IgD-negative memory B cell (primary cell): ENCODE data around the gene CCDC15. TPM values are rescaled to one million over a fixed set of nuclear protein-coding genes. Genes with fewer than 3 reads are reported as not detected.

Experiments
- H3K27ac Mint-ChIP-seq, 3 donors: one replicate each; pipeline ENCODE4 v1.8.0; 2020 to 2022; ENCODE audit warnings: mild to moderate bottlenecking in 3 of 3, mixed read lengths in 3 of 3, moderate library complexity in 1 of 3
- H3K27me3 Mint-ChIP-seq: one replicate; pipeline ENCODE4 v1.8.0; 2021; ENCODE audit warnings: mixed read lengths
- H3K36me3 Mint-ChIP-seq: one replicate; pipeline ENCODE4 v1.8.0; 2020; ENCODE audit warnings: mild to moderate bottlenecking, mixed read lengths
- H3K4me1 Mint-ChIP-seq, 3 donors: one replicate each; pipeline ENCODE4 v1.8.0; 2020 to 2022; ENCODE audit warnings: mixed read lengths in 3 of 3, mild to moderate bottlenecking in 1 of 3
- H3K4me3 Mint-ChIP-seq, 4 donors: one replicate each; pipeline ENCODE4 v1.8.0; 2020 to 2022; ENCODE audit warnings: mild to moderate bottlenecking in 4 of 4, mixed read lengths in 4 of 4, moderate library complexity in 3 of 4
- H3K9me3 Mint-ChIP-seq, 3 donors: one replicate each; pipeline ENCODE4 v1.8.0; 2020 to 2021; ENCODE audit warnings: mixed read lengths in 3 of 3, mild to moderate bottlenecking in 1 of 3
- polyA plus RNA-seq: library from polyadenylated mRNA; unstranded; fragments of 300-500 nt; fragmentation: Illumina TruSeq; gene quantifications from one replicate; pipeline ENCODE4 v1.2.3, GENCODE V29; 2021

Gene CCDC15, protein sequence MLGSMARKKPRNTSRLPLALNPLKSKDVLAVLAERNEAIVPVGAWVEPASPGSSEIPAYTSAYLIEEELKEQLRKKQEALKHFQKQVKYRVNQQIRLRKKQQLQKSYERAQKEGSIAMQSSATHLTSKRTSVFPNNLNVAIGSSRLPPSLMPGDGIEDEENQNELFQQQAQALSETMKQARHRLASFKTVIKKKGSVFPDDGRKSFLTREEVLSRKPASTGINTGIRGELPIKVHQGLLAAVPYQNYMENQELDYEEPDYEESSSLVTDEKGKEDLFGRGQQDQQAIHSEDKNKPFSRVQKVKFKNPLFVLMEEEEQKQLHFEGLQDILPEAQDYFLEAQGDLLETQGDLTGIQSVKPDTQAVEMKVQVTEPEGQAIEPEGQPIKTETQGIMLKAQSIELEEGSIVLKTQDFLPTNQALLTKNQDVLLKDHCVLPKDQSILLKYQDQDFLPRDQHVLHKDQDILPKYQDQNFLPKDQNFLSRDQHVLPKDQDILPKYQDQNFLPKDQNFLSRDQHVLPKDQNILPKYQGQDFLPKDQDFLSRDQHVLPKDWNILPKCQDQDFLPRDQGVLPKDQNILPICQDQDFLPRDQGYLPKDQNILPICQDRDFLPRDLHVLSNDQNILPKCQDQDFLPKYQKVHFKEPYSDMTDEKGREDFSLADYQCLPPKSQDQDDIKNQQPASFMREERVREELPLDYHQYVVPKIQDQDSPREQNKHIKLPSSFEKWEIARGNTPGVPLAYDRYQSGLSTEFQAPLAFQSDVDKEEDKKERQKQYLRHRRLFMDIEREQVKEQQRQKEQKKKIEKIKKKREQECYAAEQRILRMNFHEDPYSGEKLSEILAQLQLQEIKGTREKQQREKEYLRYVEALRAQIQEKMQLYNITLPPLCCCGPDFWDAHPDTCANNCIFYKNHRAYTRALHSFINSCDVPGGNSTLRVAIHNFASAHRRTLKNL
- polyA plus RNA-seq = 0.79 TPM

DNA sequence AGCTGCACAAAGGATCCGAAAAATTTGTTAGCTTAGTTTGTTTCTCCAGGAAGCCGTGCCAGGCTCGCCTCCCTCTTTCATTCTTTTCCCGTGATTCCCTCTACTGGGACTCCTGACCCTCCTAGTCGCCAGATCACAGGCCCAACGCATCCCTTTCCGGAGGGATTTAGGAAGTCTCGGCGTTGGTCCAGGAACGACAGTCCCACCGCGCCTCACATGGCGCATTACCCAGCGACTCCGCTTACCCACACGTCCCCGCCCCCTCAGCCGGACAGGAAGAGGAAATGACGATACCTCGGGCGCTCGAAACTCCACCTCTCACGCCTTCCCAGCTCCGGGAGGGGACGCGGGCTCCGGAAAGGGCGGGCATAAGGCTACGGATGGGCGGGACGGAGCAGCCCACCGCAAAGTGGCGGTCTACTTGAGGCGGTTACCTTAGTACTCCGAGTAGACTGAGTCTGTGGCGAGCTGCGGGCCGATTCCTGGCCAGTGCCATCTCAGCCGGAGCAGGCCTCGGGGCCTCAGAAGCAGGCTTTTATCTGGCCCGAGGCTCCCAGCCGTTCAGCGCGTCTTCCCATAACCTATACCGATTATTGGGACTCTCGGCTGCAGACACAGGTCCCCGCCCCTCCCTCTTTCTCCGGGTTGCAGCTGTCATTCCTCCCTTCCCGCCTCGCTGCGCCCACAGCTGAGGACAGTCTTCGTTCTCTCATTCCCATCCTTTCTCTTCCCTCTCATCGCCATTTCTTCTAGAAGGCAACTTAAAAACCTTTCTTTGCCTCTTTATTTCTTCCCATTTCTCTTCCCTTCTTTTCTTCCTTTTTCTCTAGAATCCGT is at the start of gene CCDC15:
Gene CCDC15 (plus strand): TSS at position 450 of the 837 bp plus-strand sequence. CDS start 531 bp downstream, outside the sequence.
- peaks cover 0 to 5% (median 0%) of the 10 kb centered on the region in 3 donors for H3K9me3 Mint-ChIP-seq
- H3K36me3 Mint-ChIP-seq = no peaks in the 10 kb centered on the region
- H3K27me3 Mint-ChIP-seq = no peaks in the 10 kb centered on the region
- H3K27ac Mint-ChIP-seq = no peak within 1 kb of the TSS
- H3K4me3 Mint-ChIP-seq = no peak within 1 kb of the TSS
- no peaks in the 10 kb centered on the region for H3K4me1 Mint-ChIP-seq

DNA sequence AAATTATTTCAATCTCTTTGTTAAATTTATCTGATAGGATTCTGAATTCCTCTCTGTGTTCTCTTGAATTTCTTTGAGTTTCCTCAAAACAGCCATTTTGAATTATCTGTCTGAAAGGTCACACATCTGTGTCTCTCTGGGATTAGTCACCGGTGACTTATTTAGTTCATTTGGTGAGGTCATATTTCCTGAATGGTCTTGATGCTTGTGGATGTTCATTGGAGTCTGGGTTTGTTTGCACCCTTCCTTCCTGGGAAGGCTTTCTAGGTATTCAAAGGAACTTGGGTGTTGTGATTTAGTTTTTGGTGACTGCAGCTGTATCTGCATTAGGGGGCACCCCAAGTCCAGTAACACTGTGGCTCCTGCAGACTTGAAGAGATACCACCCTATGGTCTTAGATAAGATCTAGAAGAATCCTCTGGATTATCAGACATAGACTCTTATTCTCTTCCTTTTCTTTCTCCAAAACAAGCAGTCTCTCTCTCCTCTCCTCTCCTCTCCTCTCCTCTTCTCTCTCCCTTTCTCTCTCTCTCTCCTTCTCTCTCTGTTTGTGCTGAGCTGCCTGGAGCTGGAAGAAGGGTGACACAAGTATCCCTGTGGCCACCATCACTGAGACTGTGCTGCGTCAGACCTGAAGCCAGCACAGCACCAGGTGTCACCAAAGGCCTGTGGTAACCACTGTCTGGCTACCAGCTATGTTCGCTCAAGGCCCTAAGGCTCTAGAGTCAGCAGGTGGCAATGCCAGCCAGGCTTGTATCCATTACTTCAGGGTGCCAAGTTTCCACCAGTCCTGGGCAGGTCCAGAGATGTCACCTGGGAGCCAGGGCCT is 38.2 kb upstream of the CCDC15 start:
- Mint-ChIP-seq H3K27ac (no peak overlapping the region), H3K27me3 (peaks cover 24% of the 10 kb centered on the region), H3K4me3 (no peak overlapping the region), H3K4me1 (peaks cover 0 to 2% (median 2%) of the 10 kb centered on the region in 3 donors), H3K9me3 (peaks cover 4 to 7% (median 5%) of the 10 kb centered on the region in 3 donors), H3K36me3 (no peaks in the 10 kb centered on the region)

DNA sequence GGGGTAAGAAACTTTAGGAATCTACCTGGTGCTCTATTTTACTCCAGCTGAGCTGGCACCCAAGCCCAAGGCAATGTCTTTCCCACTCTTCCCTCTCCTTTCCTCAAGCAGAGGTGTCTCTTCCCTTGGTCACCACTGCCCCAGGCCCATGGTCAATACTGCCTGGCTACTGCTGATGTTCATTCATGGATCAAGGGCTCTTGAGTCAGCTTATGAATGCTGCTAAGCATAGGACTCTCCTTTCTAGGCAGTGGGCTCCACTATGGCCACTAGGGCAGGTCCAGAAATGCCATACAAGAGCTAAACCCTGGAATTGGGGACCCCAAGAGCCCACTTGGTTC is 37.7 kb upstream of the CCDC15 start:
- H3K9me3 Mint-ChIP-seq = peaks cover 3 to 7% (median 6%) of the 10 kb centered on the region in 3 donors
- peaks cover 24% of the 10 kb centered on the region for H3K27me3 Mint-ChIP-seq
- H3K27ac Mint-ChIP-seq = no peak overlapping the region
- no peak overlapping the region for H3K4me3 Mint-ChIP-seq
- peaks cover 0 to 4% (median 2%) of the 10 kb centered on the region in 3 donors for H3K4me1 Mint-ChIP-seq
- H3K36me3 Mint-ChIP-seq = no peaks in the 10 kb centered on the region

DNA sequence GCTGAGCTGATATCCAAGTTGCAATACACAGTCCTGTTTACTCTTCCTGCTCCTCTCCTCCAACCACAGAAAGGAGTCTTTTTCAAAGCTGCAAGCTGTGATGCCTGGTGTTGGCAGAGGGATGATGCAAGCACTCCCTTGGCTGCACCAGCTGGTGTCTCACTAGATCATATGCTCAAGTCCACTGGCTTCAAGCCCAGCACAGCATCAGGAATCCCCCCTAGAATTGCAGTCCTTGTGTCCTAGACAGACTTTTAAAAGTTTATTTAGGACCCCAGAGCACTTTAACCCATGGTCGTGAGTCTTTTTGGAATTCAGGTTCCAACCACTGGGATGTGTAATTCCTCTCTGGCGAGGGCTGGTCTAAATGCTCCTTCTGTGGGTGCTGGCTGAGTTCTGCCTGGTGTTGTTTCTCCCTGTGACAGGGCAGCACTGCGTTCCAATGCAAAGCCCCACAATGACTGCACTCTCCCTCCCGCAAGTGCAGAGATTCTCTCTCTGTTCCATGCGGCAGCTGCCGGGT is 36.8 kb upstream of the CCDC15 start:
- peak overlapping the region in 1 of 4 donors; percentile 40 for H3K4me3 Mint-ChIP-seq

DNA sequence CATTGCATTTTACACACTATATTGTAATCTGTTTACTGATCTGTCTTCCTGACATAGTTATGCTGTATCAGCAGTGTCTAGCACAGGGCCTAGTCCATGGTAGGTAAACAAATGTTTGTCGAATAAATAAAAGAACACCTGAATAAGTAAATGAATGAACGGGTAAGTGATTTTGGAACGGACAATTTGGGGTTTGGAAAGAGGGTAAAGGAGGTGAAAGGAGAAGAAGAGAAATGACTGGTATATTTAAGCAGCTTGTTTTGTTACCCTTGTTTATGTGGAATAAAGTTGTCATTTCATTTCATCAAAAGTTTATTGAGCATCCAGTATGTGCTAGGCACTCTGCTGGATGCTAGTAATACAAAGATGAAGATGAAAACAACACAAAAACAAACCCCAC is 35.1 kb upstream of the CCDC15 start, which contains the start of gene HEPN1:
Gene HEPN1 (plus strand): TSS at position 301 of the 400 bp plus-strand sequence.
- no peaks in the 10 kb centered on the region for H3K36me3 Mint-ChIP-seq
- peaks cover 0 to 2% (median 0%) of the 10 kb centered on the region in 3 donors for H3K9me3 Mint-ChIP-seq
- H3K27ac Mint-ChIP-seq = no peak within 1 kb of the TSS
- H3K27me3 Mint-ChIP-seq = peaks cover 33% of the 10 kb centered on the region
- H3K4me3 Mint-ChIP-seq = peak within 1 kb of the TSS in 2 of 4 donors; percentile 13 to 14
- H3K4me1 Mint-ChIP-seq = peaks cover 0 to 4% (median 2%) of the 10 kb centered on the region in 3 donors

More for the DNA sequence above, 36.8 kb upstream of the CCDC15 start:
- peaks cover 0 to 3% (median 0%) of the 10 kb centered on the region in 3 donors for H3K9me3 Mint-ChIP-seq
- no peaks in the 10 kb centered on the region for H3K36me3 Mint-ChIP-seq
- H3K27me3 Mint-ChIP-seq = peaks cover 27% of the 10 kb centered on the region
- H3K27ac Mint-ChIP-seq = no peak overlapping the region
- H3K4me1 Mint-ChIP-seq = peaks cover 0 to 4% (median 2%) of the 10 kb centered on the region in 3 donors

DNA sequence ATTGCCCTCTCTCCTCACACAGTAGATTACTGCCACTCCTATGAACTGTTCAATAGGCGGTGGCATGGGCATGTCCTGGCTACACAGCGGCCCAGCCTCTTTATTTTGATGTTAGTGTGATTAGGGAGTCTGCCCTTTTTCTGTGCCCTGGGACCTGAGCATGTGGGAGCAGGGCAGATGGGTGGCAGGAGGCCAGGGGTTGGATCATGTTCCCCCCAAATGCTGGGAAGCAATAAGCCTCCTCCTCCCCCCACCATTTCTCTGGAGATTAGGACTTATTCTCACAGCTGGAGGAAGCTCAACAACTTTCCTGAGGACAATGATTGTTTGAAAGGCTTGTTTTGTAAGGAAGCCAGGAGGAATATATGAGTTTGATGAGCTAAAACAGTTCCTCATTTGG is 34.1 kb upstream of the CCDC15 start:
- Mint-ChIP-seq H3K4me1 (peaks cover 0 to 4% (median 2%) of the 10 kb centered on the region in 3 donors), H3K27me3 (peaks cover 33% of the 10 kb centered on the region), H3K9me3 (peaks cover 0 to 2% (median 0%) of the 10 kb centered on the region in 3 donors), H3K36me3 (no peaks in the 10 kb centered on the region), H3K4me3 (peak overlapping the region in 1 of 4 donors; percentile 14), H3K27ac (no peak overlapping the region)

DNA sequence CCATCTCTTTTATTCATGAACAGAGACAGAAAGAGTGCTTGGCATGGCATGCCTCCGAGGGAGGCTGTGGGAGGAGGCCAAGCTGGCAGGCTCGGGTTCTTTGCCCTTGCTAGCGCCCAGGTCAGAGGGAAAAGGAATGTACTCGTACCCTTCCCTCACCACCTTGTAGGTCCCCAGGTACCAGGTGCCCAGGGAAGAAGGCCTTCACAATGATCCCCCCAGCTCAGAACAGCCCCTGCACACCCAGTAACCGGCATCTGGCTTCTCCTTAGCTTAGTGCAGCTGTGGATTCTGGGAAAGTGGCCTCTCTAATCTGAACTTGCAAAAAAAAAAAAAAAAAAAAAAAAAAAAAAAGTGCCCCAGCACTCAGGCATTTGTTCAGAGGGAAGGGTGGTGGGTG is 33.6 kb upstream of the CCDC15 start:
- peaks cover 0 to 4% (median 2%) of the 10 kb centered on the region in 3 donors for H3K4me1 Mint-ChIP-seq
- no peak overlapping the region for H3K27ac Mint-ChIP-seq
- peaks cover 33% of the 10 kb centered on the region for H3K27me3 Mint-ChIP-seq
- peaks cover 0 to 2% (median 0%) of the 10 kb centered on the region in 3 donors for H3K9me3 Mint-ChIP-seq
- peak overlapping the region in 3 of 4 donors; percentile 73 to 87 (median 77) for H3K4me3 Mint-ChIP-seq
- H3K36me3 Mint-ChIP-seq = no peaks in the 10 kb centered on the region

DNA sequence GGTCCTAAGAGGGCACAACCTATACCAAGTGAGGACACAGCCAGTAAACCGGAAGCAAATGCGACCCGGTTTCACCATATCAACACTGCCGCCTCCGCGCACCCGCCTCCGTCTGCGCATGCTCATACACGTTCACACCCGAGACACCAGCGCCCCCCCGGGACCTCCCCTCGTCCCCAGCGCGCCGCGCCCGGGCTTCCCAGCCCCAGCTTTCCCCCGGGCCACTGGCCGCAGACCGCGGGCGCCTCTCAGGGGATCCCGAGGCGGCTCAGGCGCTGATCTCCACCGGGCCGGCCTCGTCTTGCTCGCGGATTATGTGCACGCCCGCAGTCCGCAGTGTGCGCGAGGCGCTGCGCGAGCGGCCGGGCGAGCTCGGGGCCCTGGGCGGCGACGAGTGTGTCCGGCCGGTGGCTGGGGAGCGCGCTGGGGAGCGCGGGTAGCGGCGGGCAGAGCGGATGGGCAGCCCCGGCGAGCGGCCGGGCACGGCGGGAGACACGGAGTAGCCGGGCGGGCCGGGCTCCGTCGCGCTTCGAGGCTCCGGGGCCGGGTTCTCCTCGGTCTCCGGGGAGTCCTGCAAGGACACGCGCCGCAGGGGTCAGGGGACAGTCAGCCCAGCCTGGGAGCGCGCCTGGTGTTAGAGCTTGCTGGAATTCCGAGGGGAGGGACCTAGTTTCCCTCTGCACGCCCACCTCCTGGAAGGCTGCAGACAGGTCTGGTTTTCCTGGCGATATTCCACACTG is 33.0 kb upstream of the CCDC15 start:
- Mint-ChIP-seq H3K27me3 (peaks cover 27% of the 10 kb centered on the region), H3K27ac (no peak overlapping the region), H3K9me3 (peaks cover 0 to 2% (median 0%) of the 10 kb centered on the region in 3 donors), H3K4me3 (peak overlapping the region; percentile 73 to 87 (median 76)), H3K36me3 (no peaks in the 10 kb centered on the region), H3K4me1 (peaks cover 0 to 4% (median 2%) of the 10 kb centered on the region in 3 donors)

DNA sequence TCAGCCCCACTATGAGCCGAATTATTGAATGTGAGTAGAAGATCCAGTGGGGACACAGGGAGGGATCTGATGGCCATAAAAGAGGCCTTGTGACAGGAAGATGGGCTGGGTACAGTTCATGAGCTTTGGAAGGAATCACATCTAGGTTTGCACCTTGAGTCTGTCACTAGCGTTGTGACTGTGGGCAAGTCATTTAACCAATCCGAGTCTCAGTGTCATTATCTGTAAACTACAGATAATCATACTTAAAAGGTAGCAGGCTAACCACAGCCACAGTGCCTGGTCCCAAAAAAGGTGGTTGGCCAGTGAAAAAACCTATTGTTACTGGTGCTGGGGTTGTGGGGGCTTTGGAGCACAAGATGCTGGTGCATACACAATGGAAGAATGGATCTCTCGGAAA is 31.2 kb upstream of the CCDC15 start:
- no peak overlapping the region for H3K4me3 Mint-ChIP-seq
- peaks cover 27% of the 10 kb centered on the region for H3K27me3 Mint-ChIP-seq
- H3K9me3 Mint-ChIP-seq = peaks cover 0 to 2% (median 0%) of the 10 kb centered on the region in 3 donors
- H3K4me1 Mint-ChIP-seq = peaks cover 0 to 4% (median 2%) of the 10 kb centered on the region in 3 donors
- H3K27ac Mint-ChIP-seq = peak overlapping the region in 1 of 3 donors; percentile 64
- H3K36me3 Mint-ChIP-seq = no peaks in the 10 kb centered on the region

DNA sequence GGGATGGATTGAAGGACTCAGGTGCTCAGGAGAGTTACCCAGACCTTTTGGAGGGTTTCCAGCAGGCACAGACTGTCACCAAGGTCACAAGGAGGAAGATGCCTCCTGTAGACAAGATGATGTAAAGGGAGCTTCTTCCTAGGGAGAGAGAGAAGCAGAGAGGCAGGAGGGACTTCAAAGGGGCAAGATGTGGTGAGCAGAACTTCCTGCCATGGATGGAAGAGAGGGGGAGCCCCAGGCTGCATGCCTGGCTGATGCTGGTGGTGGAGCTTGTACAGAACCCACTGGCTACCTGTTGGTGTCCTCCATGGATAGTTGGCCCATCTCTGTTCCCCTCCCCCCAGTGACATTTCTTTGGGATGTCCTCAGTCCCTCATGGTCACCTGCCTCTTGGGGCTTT is 30.7 kb upstream of the CCDC15 start:
- peaks cover 26% of the 10 kb centered on the region for H3K27me3 Mint-ChIP-seq
- H3K4me3 Mint-ChIP-seq = no peak overlapping the region
- H3K27ac Mint-ChIP-seq = peak overlapping the region in 1 of 3 donors; percentile 64
- peaks cover 0 to 4% (median 2%) of the 10 kb centered on the region in 3 donors for H3K4me1 Mint-ChIP-seq
- H3K9me3 Mint-ChIP-seq = peaks cover 0 to 2% (median 0%) of the 10 kb centered on the region in 3 donors
- H3K36me3 Mint-ChIP-seq = no peaks in the 10 kb centered on the region

DNA sequence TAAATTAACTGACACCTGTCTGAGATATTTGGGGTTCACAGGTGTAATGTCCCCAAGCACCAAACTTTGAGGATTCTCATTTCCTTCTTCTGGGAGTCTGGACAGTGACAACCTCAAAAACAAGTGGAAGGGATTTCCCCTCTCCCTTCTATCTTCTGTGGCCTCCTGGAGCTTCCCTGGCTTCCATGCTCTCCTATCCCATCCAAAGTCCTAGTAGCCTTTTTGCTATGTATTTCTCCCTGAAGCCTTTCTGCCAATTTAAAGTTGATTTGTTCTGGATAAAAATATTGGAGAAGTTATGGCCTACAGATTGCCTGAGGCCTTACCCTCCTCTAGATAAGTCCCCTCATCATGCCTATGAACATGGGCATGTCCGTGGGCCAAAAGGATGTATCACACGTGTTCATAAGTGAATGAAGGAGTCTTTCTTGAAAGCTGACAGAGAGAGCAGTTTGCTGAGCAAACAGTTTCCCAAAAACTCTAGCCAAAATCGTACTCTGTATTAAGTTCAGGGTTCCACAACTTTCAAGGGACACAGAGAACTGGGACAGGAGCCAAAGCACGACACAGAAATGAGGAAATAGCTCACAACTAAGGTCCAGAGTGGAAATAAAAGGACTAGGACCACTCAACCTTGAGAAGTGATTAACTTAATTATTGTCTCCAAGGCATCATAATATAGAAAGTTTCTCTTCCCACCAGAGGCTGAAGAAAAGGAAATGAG is 24.9 kb upstream of the CCDC15 start:
- peaks cover 3% of the 10 kb centered on the region for H3K36me3 Mint-ChIP-seq

DNA sequence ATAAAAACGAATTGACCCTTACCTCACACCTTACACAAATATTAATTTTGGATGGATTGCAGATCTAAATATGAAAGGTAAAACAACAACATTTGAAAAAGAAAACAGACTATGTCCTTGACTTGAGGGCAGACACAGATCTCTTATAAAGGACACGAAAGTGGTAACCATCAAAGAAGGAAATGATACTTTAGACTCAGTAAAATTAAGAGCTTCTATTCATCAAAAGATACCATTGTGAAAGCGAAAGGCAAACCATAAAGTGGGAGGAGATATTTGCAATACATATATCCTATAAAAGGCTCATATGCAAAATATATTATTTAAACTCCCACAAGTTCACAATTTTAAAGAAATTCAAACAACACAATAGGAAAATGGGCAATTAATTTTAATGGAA is 23.2 kb upstream of the CCDC15 start:
- peaks cover 2 to 6% (median 6%) of the 10 kb centered on the region in 3 donors for H3K4me1 Mint-ChIP-seq

More for the DNA sequence above, 24.9 kb upstream of the CCDC15 start:
- Mint-ChIP-seq H3K9me3 (no peaks in the 10 kb centered on the region), H3K4me3 (no peak overlapping the region), H3K27ac (no peak overlapping the region), H3K4me1 (peaks cover 2 to 6% (median 6%) of the 10 kb centered on the region in 3 donors), H3K27me3 (peaks cover 1% of the 10 kb centered on the region)

More for the DNA sequence above, 23.2 kb upstream of the CCDC15 start:
- peaks cover 1% of the 10 kb centered on the region for H3K27me3 Mint-ChIP-seq
- H3K36me3 Mint-ChIP-seq = peaks cover 3% of the 10 kb centered on the region
- H3K9me3 Mint-ChIP-seq = no peaks in the 10 kb centered on the region
- no peak overlapping the region for H3K4me3 Mint-ChIP-seq
- H3K27ac Mint-ChIP-seq = peak overlapping the region in 2 of 3 donors; percentile 18 to 54
